Neuronal stem cell (in vitro differentiated cells): Measurements from ENCODE around the gene NR0B1.

ENCODE experiments used
- DNase-seq: peaks from one replicate; pipeline ENCODE4 v3.0.0-alpha.2; 2013; ENCODE audit warnings: low spot score
- H2AFZ ChIP-seq: one replicate; pipeline ENCODE4 v1.6.1; 2013; ENCODE audit warnings: mild to moderate bottlenecking, low read length, inconsistent platforms
- H2AK5ac ChIP-seq: 2 replicates; pipeline ENCODE4 v1.6.1; 2013; ENCODE audit warnings: low read depth, mild to moderate bottlenecking, inconsistent platforms, low read length, moderate library complexity, mixed read lengths
- H2BK120ac ChIP-seq: 2 replicates; pipeline ENCODE4 v1.6.1; 2013; ENCODE audit warnings: low read depth, mild to moderate bottlenecking, inconsistent platforms, low read length, moderate library complexity, mixed read lengths
- H2BK12ac ChIP-seq: one replicate; pipeline ENCODE4 v1.6.1; 2013; ENCODE audit warnings: low read length, inconsistent platforms
- H2BK15ac ChIP-seq: 2 replicates; pipeline ENCODE4 v1.6.1; 2013; ENCODE audit warnings: mild to moderate bottlenecking, low read length, inconsistent platforms, mixed read lengths
- H2BK5ac ChIP-seq: one replicate; pipeline ENCODE4 v1.6.1; 2013; ENCODE audit warnings: inconsistent platforms, mild to moderate bottlenecking, low read length, moderate library complexity
- H3K14ac ChIP-seq: one replicate; pipeline ENCODE4 v1.6.1; 2013; ENCODE audit warnings: low read length, inconsistent platforms
- H3K18ac ChIP-seq: 2 replicates; pipeline ENCODE4 v1.6.1; 2013; ENCODE audit warnings: low read length, inconsistent platforms
- H3K23ac ChIP-seq: 2 replicates; pipeline ENCODE4 v1.6.1; 2013; ENCODE audit warnings: low read depth, mild to moderate bottlenecking, mixed read lengths, low read length, inconsistent platforms; ENCODE audit not compliant: poor library complexity
- H3K27ac ChIP-seq: replicated peaks from 3 replicates; pipeline ENCODE4 v1.5.1; 2013; ENCODE audit warnings: low read length, inconsistent platforms
- H3K27me3 ChIP-seq, 3 experiments: 2 replicates each; pipeline ENCODE4 v1.6.1; 2013; ENCODE audit warnings: low read length in 3 of 3, mild to moderate bottlenecking in 2 of 3, inconsistent platforms in 1 of 3, low read depth in 1 of 3, mixed read lengths in 1 of 3, moderate library complexity in 1 of 3; ENCODE audit not compliant: control insufficient read depth in 3 of 3, insufficient read depth in 3 of 3
- H3K36me3 ChIP-seq, 2 donors: replicated peaks in 1 of 2; 2 replicates each; pipeline ENCODE4 v1.6.1; 2013; ENCODE audit warnings: low read length in 2 of 2; ENCODE audit not compliant: control insufficient read depth in 2 of 2, insufficient read depth in 2 of 2
- H3K4ac ChIP-seq: 2 replicates; pipeline ENCODE4 v1.6.1; 2013; ENCODE audit warnings: inconsistent platforms, mild to moderate bottlenecking, low read length, moderate library complexity
- H3K4me1 ChIP-seq, 2 donors: 1 replicate in 1 of 2; 2 replicates in 1 of 2; pipeline ENCODE4 v1.6.1; 2013; ENCODE audit warnings: low read length in 2 of 2, low read depth in 1 of 2; ENCODE audit not compliant: control insufficient read depth in 2 of 2, insufficient read depth in 1 of 2
- H3K4me2 ChIP-seq: one replicate; pipeline ENCODE4 v1.6.1; 2013; ENCODE audit warnings: mild to moderate bottlenecking, low read length, inconsistent platforms; ENCODE audit not compliant: insufficient read depth, poor library complexity, severe bottlenecking
- H3K4me3 ChIP-seq, 2 donors: 2 replicates each; pipeline ENCODE4 v1.5.1; 2013; ENCODE audit warnings: low read length in 2 of 2, mild to moderate bottlenecking in 2 of 2, inconsistent platforms in 1 of 2, moderate library complexity in 1 of 2
- H3K79me1 ChIP-seq: one replicate; pipeline ENCODE4 v1.6.1; 2013; ENCODE audit warnings: low read depth, mild to moderate bottlenecking, inconsistent platforms, low read length, moderate library complexity
- H3K9ac ChIP-seq: one replicate; pipeline ENCODE4 v1.6.1; 2013; ENCODE audit warnings: mild to moderate bottlenecking, low read depth, low read length, inconsistent platforms; ENCODE audit not compliant: poor library complexity
- H3K9me3 ChIP-seq, 2 donors: replicated peaks in 1 of 2; 2 replicates each; pipeline versions ENCODE3 to v1.6.1; 2013; ENCODE audit warnings: low read length in 2 of 2, mild to moderate bottlenecking in 2 of 2, inconsistent platforms in 1 of 2, low read depth in 1 of 2, mixed read lengths in 1 of 2, moderate library complexity in 1 of 2; ENCODE audit not compliant: control insufficient read depth in 2 of 2, insufficient read depth in 1 of 2
- H4K8ac ChIP-seq: one replicate; pipeline ENCODE4 v1.6.1; 2013; ENCODE audit warnings: low read depth, mild to moderate bottlenecking, inconsistent platforms, low read length, moderate library complexity
- H4K91ac ChIP-seq: one replicate; pipeline ENCODE4 v1.6.1; 2013; ENCODE audit warnings: low read length, low read depth, mild to moderate bottlenecking, inconsistent platforms; ENCODE audit not compliant: poor library complexity
- WGBS, 2 donors: extraction: QIAGEN DNeasy Blood & Tissue Kit; methylation state at CpG; one replicate each; pipeline ENCODE4 v1.1.7; 2013; ENCODE audit warnings: missing lambda C conversion rate in 2 of 2, mixed read lengths in 1 of 2; ENCODE audit not compliant: insufficient read length in 2 of 2, insufficient replicate concordance in 1 of 2; ENCODE audit errors: extremely low coverage in 2 of 2; 5-methylcytosine and 5-hydroxymethylcytosine counted together

NR0B1 gene

GRCh38 chrX:30275498-30275897, 33.7 kb downstream of the NR0B1 start:
- H3K36me3 ChIP-seq: no peaks in the 10 kb centered on the region
- no peak overlapping the region for H3K9ac ChIP-seq
- no peak overlapping the region for H3K4me2 ChIP-seq
- H2BK120ac ChIP-seq: no peak overlapping the region
- H3K4me1 ChIP-seq: no peaks in the 10 kb centered on the region
- H4K91ac ChIP-seq: no peak overlapping the region
- no peaks in the 10 kb centered on the region for H3K79me1 ChIP-seq
- H3K27me3 ChIP-seq: no peaks in the 10 kb centered on the region
- H3K23ac ChIP-seq: no peak overlapping the region
- no peak overlapping the region for H4K8ac ChIP-seq
- H3K4me3 ChIP-seq: no peak overlapping the region
- no peak overlapping the region for H2BK5ac ChIP-seq
- no peak overlapping the region for H2AK5ac ChIP-seq
- no peak overlapping the region for H2AFZ ChIP-seq
- no peak overlapping the region for H3K18ac ChIP-seq
- WGBS, 2 donors: no CpG with 5 or more reads among the region's 1 CpG
- H2BK15ac ChIP-seq: no peak overlapping the region
- no peak overlapping the region for H2BK12ac ChIP-seq
- no peak overlapping the region for H3K27ac ChIP-seq
- no peak overlapping the region for H3K4ac ChIP-seq
- no peaks in the 10 kb centered on the region for H3K9me3 ChIP-seq
- DNase-seq: no peak
- no peak overlapping the region for H3K14ac ChIP-seq

- Histone ChIP-seq H3K9me3 (no peaks in the 10 kb centered on the region), H2BK15ac (no peak overlapping the region), H2AFZ (no peak overlapping the region)
Observed at GRCh38 chrX:30270639-30271038, 38.6 kb downstream of the NR0B1 start.

DNA sequence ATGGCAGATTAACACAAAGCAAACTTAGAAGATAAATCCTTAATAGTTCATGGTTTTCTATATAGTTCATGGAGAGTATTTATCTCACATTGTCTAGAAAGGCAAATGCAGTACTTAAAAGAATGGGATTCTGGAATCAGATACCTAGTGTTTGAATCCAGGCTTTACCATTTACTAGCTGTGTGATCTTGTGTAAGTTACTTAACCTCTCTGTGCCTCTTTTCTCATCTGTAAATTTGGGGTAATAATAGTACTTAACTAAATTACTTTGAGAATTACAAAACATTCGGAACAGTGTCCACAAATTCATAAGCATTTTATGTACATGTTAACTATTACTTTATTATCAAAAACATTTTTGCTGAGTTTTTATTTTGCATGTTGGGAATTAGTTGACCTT, 46.4 kb downstream of the NR0B1 start:
- Histone ChIP-seq H3K79me1 (no peaks in the 10 kb centered on the region), H3K9ac (no peak overlapping the region), H2BK12ac (no peak overlapping the region), H3K36me3 (no peaks in the 10 kb centered on the region), H3K9me3 (no peaks in the 10 kb centered on the region), H3K4ac (no peak overlapping the region), H3K18ac (no peak overlapping the region), H3K4me3 (no peak overlapping the region), H3K23ac (no peak overlapping the region), H3K14ac (no peak overlapping the region), H2AK5ac (no peak overlapping the region), H2BK120ac (no peak overlapping the region), H3K27me3 (no peaks in the 10 kb centered on the region), H2BK15ac (no peak overlapping the region), H3K4me1 (no peaks in the 10 kb centered on the region), H3K27ac (no peak overlapping the region), H2BK5ac (no peak overlapping the region), H4K91ac (no peak overlapping the region), H2AFZ (no peak overlapping the region), H4K8ac (no peak overlapping the region), H3K4me2 (no peak overlapping the region)
- no peak for DNase-seq
- no CpG with 5 or more reads among the region's 1 CpG for WGBS, 2 donors

More at GRCh38 chrX:30270639-30271038, 38.6 kb downstream of the NR0B1 start:
- H3K4me3 ChIP-seq: no peak overlapping the region
- H3K4me2 ChIP-seq: no peak overlapping the region
- H2BK120ac ChIP-seq: no peak overlapping the region
- DNase-seq: no peak
- H3K27ac ChIP-seq: no peak overlapping the region
- H2BK5ac ChIP-seq: no peak overlapping the region
- H3K18ac ChIP-seq: no peak overlapping the region
- H3K79me1 ChIP-seq: no peaks in the 10 kb centered on the region
- H2AK5ac ChIP-seq: no peak overlapping the region
- no peaks in the 10 kb centered on the region for H3K27me3 ChIP-seq
- H3K4ac ChIP-seq: no peak overlapping the region
- WGBS, 2 donors: no CpG with 5 or more reads among the region's 3 CpGs
- H2BK12ac ChIP-seq: no peak overlapping the region
- no peak overlapping the region for H4K91ac ChIP-seq
- no peak overlapping the region for H4K8ac ChIP-seq
- no peaks in the 10 kb centered on the region for H3K36me3 ChIP-seq
- H3K4me1 ChIP-seq: no peaks in the 10 kb centered on the region
- H3K14ac ChIP-seq: no peak overlapping the region
- H3K23ac ChIP-seq: no peak overlapping the region
- no peak overlapping the region for H3K9ac ChIP-seq

DNA sequence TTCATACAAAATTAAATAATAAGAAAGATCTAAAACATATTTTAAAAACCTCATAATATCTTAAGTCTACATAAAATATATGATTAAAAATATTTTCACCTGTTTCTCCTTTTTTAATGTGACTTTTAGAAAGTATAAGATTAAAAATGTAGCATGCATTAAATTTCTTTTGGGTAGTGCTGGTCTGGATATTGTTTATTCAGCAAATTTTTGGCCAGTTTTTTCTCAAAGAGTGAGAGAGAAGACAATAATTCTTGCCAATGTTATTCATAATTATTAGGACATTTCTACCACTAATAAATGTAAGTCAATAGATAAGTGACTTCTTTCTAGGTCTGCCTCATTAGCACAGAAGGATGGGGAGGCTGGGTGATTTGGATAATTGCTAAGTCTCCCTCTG, 48.2 kb downstream of the NR0B1 start:
- Histone ChIP-seq H4K91ac (no peak overlapping the region), H3K27me3 (no peaks in the 10 kb centered on the region), H3K4me3 (no peak overlapping the region)

More for the DNA sequence above, 48.2 kb downstream of the NR0B1 start:
- Histone ChIP-seq H3K23ac (no peak overlapping the region), H2BK12ac (no peak overlapping the region), H3K4ac (no peak overlapping the region), H2BK120ac (no peak overlapping the region), H3K9ac (no peak overlapping the region), H3K27ac (no peak overlapping the region), H4K8ac (no peak overlapping the region), H3K4me1 (no peaks in the 10 kb centered on the region), H3K18ac (no peak overlapping the region), H3K14ac (no peak overlapping the region), H3K4me2 (no peak overlapping the region), H2AK5ac (no peak overlapping the region), H3K36me3 (no peaks in the 10 kb centered on the region), H3K79me1 (no peaks in the 10 kb centered on the region), H3K9me3 (no peaks in the 10 kb centered on the region), H2AFZ (no peak overlapping the region), H2BK5ac (no peak overlapping the region), H2BK15ac (no peak overlapping the region)
- no peak for DNase-seq
